Tibial nerve (tissue), 4 donors: ENCODE results near the gene BARHL1. TPM values are rescaled to one million over a fixed set of nuclear protein-coding genes. Genes with fewer than 3 reads are reported as not detected.

Experiments used
- DNase-seq, 2 donors: peaks; one replicate each; pipeline ENCODE4 v3.0.0-alpha.2; 2019; ENCODE audit warnings: low spot score in 2 of 2
- H3K27ac ChIP-seq, 4 donors: fragments of 200-600 bp; sonication (generic) in 3 of 4; one replicate each; pipeline ENCODE4 v1.5.1; 2017 to 2019; ENCODE audit warnings: mild to moderate bottlenecking in 1 of 4
- H3K27me3 ChIP-seq, 2 donors: fragments of 200-600 bp; sonication (generic) in 1 of 2; one replicate each; pipeline versions ENCODE4 v1.5.1 to v1.6.0; 2017 to 2019
- H3K36me3 ChIP-seq, 3 donors: fragments of 200-600 bp; sonication (generic); one replicate each; pipeline ENCODE4 v1.5.1; 2018 to 2019
- H3K4me1 ChIP-seq, 4 donors: fragments of 200-600 bp; sonication (generic) in 3 of 4; one replicate each; pipeline ENCODE4 v1.5.1; 2017 to 2019
- H3K4me3 ChIP-seq, 4 donors: fragments of 200-600 bp; sonication (generic) in 3 of 4; one replicate each; pipeline ENCODE4 v1.5.1; 2017 to 2019; ENCODE audit warnings: mild to moderate bottlenecking in 1 of 4, moderate library complexity in 1 of 4
- H3K9me3 ChIP-seq, 4 donors: fragments of 200-600 bp; sonication (generic) in 3 of 4; one replicate each; pipeline ENCODE4 v1.5.1; 2017 to 2019
- CTCF ChIP-seq, 5 experiments: fragments of 200-600 bp in 3 of 5; fragments of 450-650 bp in 2 of 5; sonication (generic) in 3 of 5; IDR thresholded peaks; one replicate each; pipeline ENCODE4 v1.5.1; 2016 to 2019; ENCODE audit warnings: antibody characterized with exemption in 5 of 5, mild to moderate bottlenecking in 3 of 5, moderate library complexity in 2 of 5
- EP300 ChIP-seq, 2 donors: sonication (generic); formaldehyde crosslinking; IDR thresholded peaks; one replicate each; pipeline ENCODE4 v1.6.1; 2017; ENCODE audit warnings: antibody characterized with exemption in 2 of 2, mild to moderate bottlenecking in 1 of 2
- POLR2A ChIP-seq, 2 donors: fragments of 450-650 bp; IDR thresholded peaks; one replicate each; pipeline ENCODE4 v1.6.1; 2017; ENCODE audit warnings: antibody characterized with exemption in 2 of 2, mild to moderate bottlenecking in 2 of 2, moderate library complexity in 2 of 2
- WGBS, 2 donors: methylation state at CpG; one replicate each; pipeline ENCODE4 v1.1.5; 2018; 5-methylcytosine and 5-hydroxymethylcytosine counted together
- total RNA-seq, 4 donors: library from RNA; depleted of rRNA; stranded (reverse); fragments of >200 nt; gene quantifications; one replicate each; pipeline ENCODE4 v1.1.0, GENCODE V29; 2016

The BARHL1 gene
- total RNA-seq, 4 donors from 2014 or later, result not detected

GRCh38 chr9:132554755-132555154, 27.7 kb upstream of the BARHL1 start:
- Histone ChIP-seq H3K4me1 (no peaks in the 10 kb centered on the region), H3K36me3 (no peaks in the 10 kb centered on the region), H3K27me3 (peaks cover 0 to 24% of the 10 kb centered on the region in 2 donors), H3K4me3 (no peak overlapping the region), H3K9me3 (peaks cover 0 to 5% (median 0%) of the 10 kb centered on the region in 4 donors), H3K27ac (no peak overlapping the region)
- no peak for DNase-seq
- TF ChIP-seq CTCF (IDR thresholded peaks at IDR 0.05) (no peak), POLR2A (IDR thresholded peaks at IDR 0.05) (no peak), EP300 (IDR thresholded peaks at IDR 0.05) (no peak)
- WGBS, 2 donors, result 90 to 96% methylated on average over 2 of the region's 2 CpGs

GRCh38 chr9:132555528-132555927, 26.9 kb upstream of the BARHL1 start:
- WGBS, 2 donors, result 81 to 84% methylated on average over 8 of the region's 8 CpGs
- H3K4me3 ChIP-seq, result no peak overlapping the region

GRCh38 chr9:132556235-132556634, 26.2 kb upstream of the BARHL1 start:
- TF ChIP-seq POLR2A (IDR thresholded peaks at IDR 0.05) (no peak), EP300 (IDR thresholded peaks at IDR 0.05) (no peak), CTCF (IDR thresholded peaks at IDR 0.05) (no peak)
- peaks cover 0 to 34% of the 10 kb centered on the region in 2 donors for H3K27me3 ChIP-seq

More at GRCh38 chr9:132555528-132555927, 26.9 kb upstream of the BARHL1 start:
- Histone ChIP-seq H3K9me3 (peaks cover 0 to 5% (median 0%) of the 10 kb centered on the region in 4 donors), H3K27ac (no peak overlapping the region), H3K27me3 (peaks cover 0 to 27% of the 10 kb centered on the region in 2 donors), H3K4me1 (no peaks in the 10 kb centered on the region), H3K36me3 (no peaks in the 10 kb centered on the region)
- TF ChIP-seq CTCF (IDR thresholded peaks at IDR 0.05), result no peak
- TF ChIP-seq POLR2A (IDR thresholded peaks at IDR 0.05), result no peak
- TF ChIP-seq EP300 (IDR thresholded peaks at IDR 0.05), result no peak
- no peak for DNase-seq

GRCh38 chr9:132556714-132557113, 25.7 kb upstream of the BARHL1 start:
- Histone ChIP-seq H3K27ac (no peak overlapping the region), H3K27me3 (peaks cover 0 to 36% of the 10 kb centered on the region in 2 donors), H3K36me3 (no peaks in the 10 kb centered on the region), H3K4me3 (no peak overlapping the region), H3K4me1 (no peaks in the 10 kb centered on the region), H3K9me3 (peaks cover 0 to 5% (median 0%) of the 10 kb centered on the region in 4 donors)
- no peak for DNase-seq
- TF ChIP-seq CTCF (IDR thresholded peaks at IDR 0.05), result no peak
- WGBS, 2 donors, result 47 to 58% methylated on average over 26 of the region's 26 CpGs

More at GRCh38 chr9:132556235-132556634, 26.2 kb upstream of the BARHL1 start:
- Histone ChIP-seq H3K4me1 (no peaks in the 10 kb centered on the region), H3K36me3 (no peaks in the 10 kb centered on the region), H3K27ac (no peak overlapping the region), H3K9me3 (peaks cover 0 to 5% (median 0%) of the 10 kb centered on the region in 4 donors), H3K4me3 (no peak overlapping the region)
- 51 to 58% methylated on average over 6 of the region's 6 CpGs for WGBS, 2 donors
- no peak for DNase-seq

GRCh38 chr9:132557159-132557558, 25.2 kb upstream of the BARHL1 start:
- DNase-seq, result no peak
- Histone ChIP-seq H3K27me3 (peaks cover 0 to 36% of the 10 kb centered on the region in 2 donors), H3K9me3 (peaks cover 0 to 5% (median 0%) of the 10 kb centered on the region in 4 donors), H3K27ac (no peak overlapping the region), H3K4me3 (no peak overlapping the region), H3K4me1 (no peaks in the 10 kb centered on the region), H3K36me3 (no peaks in the 10 kb centered on the region)
- 82 to 88% methylated on average over 14 of the region's 15 CpGs for WGBS, 2 donors
- TF ChIP-seq POLR2A (IDR thresholded peaks at IDR 0.05) (no peak), EP300 (IDR thresholded peaks at IDR 0.05) (no peak), CTCF (IDR thresholded peaks at IDR 0.05) (no peak)
